HEK293 (cell line): Measurements from ENCODE around the gene BID.

ENCODE experiments used
- CTCF ChIA-PET: fragments of 350-600 bp; formaldehyde crosslinking; extraction: SDS; loops from one replicate; lab custom pipeline; 2021; ENCODE audit warnings: antibody characterized with exemption; lab: Yijun Ruan, JAX
- POLR2A ChIA-PET: fragments of 300-600 bp; formaldehyde crosslinking; extraction: SDS; loops from one replicate; lab custom pipeline; 2020; ENCODE audit warnings: antibody characterized with exemption, inconsistent platforms; lab: Yijun Ruan, JAX
- H3K27ac ChIP-seq: fragments of 200-500 bp; sonication (Bioruptor generic); 2 replicates; pipeline ENCODE4 v1.5.1; 2014; ENCODE audit warnings: low read depth, low read length, control low read depth, inconsistent platforms; ENCODE audit errors: extremely low read depth
- H3K36me3 ChIP-seq, 2 experiments: fragments of 200-500 bp in 1 of 2; sonication (Bioruptor generic) in 1 of 2; 1 replicate in 1 of 2; 2 replicates in 1 of 2; pipeline ENCODE4 v1.5.1; 2014 to 2017; ENCODE audit warnings: inconsistent platforms in 2 of 2, low read length in 2 of 2; ENCODE audit not compliant: control insufficient read depth in 2 of 2, insufficient read depth in 1 of 2
- H3K4me1 ChIP-seq: fragments of 200-500 bp; sonication (Bioruptor generic); 2 replicates; pipeline ENCODE4 v1.5.1; 2014; ENCODE audit warnings: mild to moderate bottlenecking, low read length, inconsistent platforms; ENCODE audit not compliant: control insufficient read depth, insufficient read depth
- H3K4me3 ChIP-seq: 2 replicates; pipeline ENCODE4 v1.5.1; 2011; ENCODE audit warnings: low read depth, mild to moderate bottlenecking, control low read depth, low read length, moderate library complexity
- H3K9me3 ChIP-seq: fragments of 200-500 bp; sonication (Bioruptor generic); 2 replicates; pipeline ENCODE4 v1.5.1; 2014; ENCODE audit warnings: low read depth, low read length, inconsistent platforms; ENCODE audit not compliant: control insufficient read depth, insufficient read depth
- BCL6B ChIP-seq: fragments of 450-650 bp; formaldehyde crosslinking; IDR thresholded peaks from 2 replicates; pipeline ENCODE4 v1.5.1; 2017; ENCODE audit warnings: missing biosample characterization, missing genetic modification characterization
- HOXC10 ChIP-seq: sonication (generic); formaldehyde crosslinking; IDR thresholded peaks from 2 replicates; pipeline ENCODE4 v1.8.1; 2023; ENCODE audit warnings: mild to moderate bottlenecking, missing genetic modification reagents
- PATZ1 ChIP-seq: fragments of 450-650 bp; formaldehyde crosslinking; IDR thresholded peaks from 2 replicates; pipeline ENCODE4 v1.5.1; 2016; ENCODE audit warnings: missing biosample characterization, missing genetic modification characterization
- PRDM1 ChIP-seq: fragments of 450-650 bp; formaldehyde crosslinking; IDR thresholded peaks from 2 replicates; pipeline ENCODE4; 2016; ENCODE audit warnings: missing biosample characterization, missing genetic modification characterization
- PRDM10 ChIP-seq: fragments of 450-650 bp; formaldehyde crosslinking; IDR thresholded peaks from 2 replicates; pipeline ENCODE4 v1.5.1; 2016; ENCODE audit warnings: missing biosample characterization, missing genetic modification characterization
- PRDM6 ChIP-seq: fragments of 450-650 bp; formaldehyde crosslinking; IDR thresholded peaks from 2 replicates; pipeline ENCODE4 v1.5.1; 2017; ENCODE audit warnings: missing biosample characterization, missing genetic modification characterization
- SP7 ChIP-seq: fragments of 450-650 bp; formaldehyde crosslinking; IDR thresholded peaks from 2 replicates; pipeline ENCODE4 v1.5.1; 2016; ENCODE audit warnings: missing biosample characterization, missing genetic modification characterization
- ZBTB21 ChIP-seq: fragments of 450-650 bp; formaldehyde crosslinking; IDR thresholded peaks from 2 replicates; pipeline ENCODE4 v1.5.1; 2017; ENCODE audit warnings: missing biosample characterization, missing genetic modification characterization
- ZFP69B ChIP-seq: fragments of 450-650 bp; formaldehyde crosslinking; IDR thresholded peaks from 2 replicates; pipeline ENCODE4 v1.5.1; 2016; ENCODE audit warnings: missing biosample characterization, missing genetic modification characterization
- ZNF18 ChIP-seq: fragments of 450-650 bp; formaldehyde crosslinking; IDR thresholded peaks from 2 replicates; pipeline ENCODE4 v1.5.1; 2016; ENCODE audit warnings: missing biosample characterization, missing genetic modification characterization
- ZNF184 ChIP-seq: fragments of 450-650 bp; IDR thresholded peaks from 2 replicates; pipeline ENCODE4 v1.5.1; 2018; ENCODE audit warnings: missing biosample characterization, mild to moderate bottlenecking, missing genetic modification characterization
- ZNF202 ChIP-seq: fragments of 450-650 bp; formaldehyde crosslinking; IDR thresholded peaks from 2 replicates; pipeline ENCODE4 v1.5.1; 2016; ENCODE audit warnings: missing biosample characterization, missing genetic modification characterization, borderline replicate concordance
- ZNF211 ChIP-seq: fragments of 450-650 bp; formaldehyde crosslinking; IDR thresholded peaks from 2 replicates; pipeline ENCODE4 v1.5.1; 2016; ENCODE audit warnings: low read depth, missing biosample characterization, missing genetic modification characterization
- ZNF26 ChIP-seq: fragments of 450-650 bp; formaldehyde crosslinking; IDR thresholded peaks from 2 replicates; pipeline ENCODE4 v1.5.1; 2016; ENCODE audit warnings: missing biosample characterization, missing genetic modification characterization
- ZNF510 ChIP-seq: fragments of 450-650 bp; formaldehyde crosslinking; IDR thresholded peaks from 2 replicates; pipeline ENCODE4 v1.5.1; 2018; ENCODE audit warnings: mild to moderate bottlenecking, missing genetic modification characterization, missing biosample characterization; ENCODE audit not compliant: insufficient replicate concordance
- ZNF560 ChIP-seq: fragments of 450-650 bp; formaldehyde crosslinking; IDR thresholded peaks from 2 replicates; pipeline ENCODE4 v1.5.1; 2017; ENCODE audit warnings: missing biosample characterization, missing genetic modification characterization, borderline replicate concordance
- ZNF670 ChIP-seq: fragments of 450-650 bp; formaldehyde crosslinking; IDR thresholded peaks from 2 replicates; pipeline ENCODE4 v1.5.1; 2016; ENCODE audit warnings: missing biosample characterization, missing genetic modification characterization, low read depth

Gene BID

GRCh38 chr22:17717708-17718107 lies 56.6 kb downstream of the BID start:
- Histone ChIP-seq H3K4me3 (no peak overlapping the region), H3K36me3 (no peaks in the 10 kb centered on the region; a peak in 1 of 3 replicates)
- CTCF ChIA-PET = no interaction called here
- TF ChIP-seq ZNF211 (no peak), ZNF670 (no peak), ZNF184 (no peak), ZNF18 (no peak), BCL6B (tag by site-specific recombination) (no peak), HOXC10 (no peak), ZFP69B (tag by site-specific recombination) (no peak), ZBTB21 (no peak), ZNF202 (tag by site-specific recombination) (no peak), PRDM10 (tag by site-specific recombination) (no peak), PRDM6 (no peak), ZNF26 (tag by site-specific recombination) (no peak), ZNF510 (tag by site-specific recombination) (no peak), PRDM1 (no peak)
- TF ChIP-seq, all 188 proteins: peak for 0
- POLR2A ChIA-PET = no interaction called here
- H3K4me1 ChIP-seq = no peaks in the 10 kb centered on the region
- no peak overlapping the region for H3K27ac ChIP-seq
- H3K9me3 ChIP-seq = no peaks in the 10 kb centered on the region

- CTCF ChIA-PET = no interaction called here
- no peak for TF ChIP-seq SP7 (tag by site-specific recombination)
- TF ChIP-seq BCL6B (tag by site-specific recombination) = no peak
- no peak for TF ChIP-seq PATZ1 (tag by site-specific recombination)
- no peak for TF ChIP-seq ZNF560 (tag by site-specific recombination)
- H3K27ac ChIP-seq = no peak overlapping the region
- POLR2A ChIA-PET = no interaction called here
- no peak overlapping the region for H3K4me3 ChIP-seq
- no peaks in the 10 kb centered on the region for H3K4me1 ChIP-seq
- H3K36me3 ChIP-seq = no peaks in the 10 kb centered on the region; a peak in 1 of 3 replicates
- H3K9me3 ChIP-seq = no peaks in the 10 kb centered on the region
Observed at GRCh38 chr22:17716529-17716928, 57.7 kb downstream of the BID start.
